OCI-LY7 (cell line): ENCODE data around the gene LRBA. TPM values are rescaled to one million over a fixed set of nuclear protein-coding genes. Genes with fewer than 3 reads are reported as not detected.

Experiments used
- BruUV-seq: library from RNA; stranded (reverse); fragments of 400-500 nt; replicated peaks from 2 replicates; lab custom pipeline; 2021; lab: Mats Ljungman, UMichigan
- CTCF ChIA-PET: fragments of 300-600 bp; sonication (Branson Sonifier 250); formaldehyde crosslinking; loops from one replicate; lab custom pipeline; 2022; ENCODE audit warnings: antibody characterized with exemption; ENCODE audit not compliant: unreplicated experiment; lab: Charles Lee
- POLR2A ChIA-PET: fragments of 300-600 bp; sonication (Branson Sonifier 250); formaldehyde crosslinking; loops from one replicate; lab custom pipeline; 2022; ENCODE audit warnings: antibody characterized with exemption; lab: Charles Lee
- DNase-seq: peaks from one replicate; pipeline ENCODE4 v3.0.0-alpha.2; 2015; ENCODE audit warnings: low spot score
- H2AFZ ChIP-seq: fragments of 200-600 bp; sonication (generic), shearing (Covaris generic); 2 replicates; pipeline ENCODE4 v1.6.1; 2014; ENCODE audit warnings: mild to moderate bottlenecking, antibody characterized with exemption, low read length, moderate library complexity
- H3K27ac ChIP-seq: fragments of 200-600 bp; sonication (generic); 2 replicates; pipeline ENCODE4 v1.5.1; 2014; ENCODE audit warnings: mixed run types, low read depth, mild to moderate bottlenecking, moderate library complexity, low read length, inconsistent platforms; ENCODE audit not compliant: poor library complexity, severe bottlenecking
- H3K36me3 ChIP-seq: fragments of 200-600 bp; sonication (generic); 2 replicates; pipeline ENCODE4 v1.6.1; 2014; ENCODE audit warnings: mild to moderate bottlenecking, antibody characterized with exemption, low read length, moderate library complexity, mixed read lengths; ENCODE audit not compliant: insufficient read depth
- H3K4me1 ChIP-seq: fragments of 200-600 bp; sonication (generic); 2 replicates; pipeline ENCODE4 v1.5.1; 2014; ENCODE audit warnings: mild to moderate bottlenecking, low read length; ENCODE audit not compliant: insufficient read depth, poor library complexity, severe bottlenecking
- H3K4me2 ChIP-seq: fragments of 200-600 bp; sonication (generic); 2 replicates; pipeline ENCODE4 v1.6.1; 2014; ENCODE audit warnings: mild to moderate bottlenecking, low read length
- H3K4me3 ChIP-seq: fragments of 200-600 bp; sonication (generic); 2 replicates; pipeline ENCODE4 v1.5.1; 2014; ENCODE audit warnings: mild to moderate bottlenecking, low read depth, low read length; ENCODE audit not compliant: poor library complexity, severe bottlenecking
- H3K79me2 ChIP-seq: fragments of 200-600 bp; sonication (generic); 2 replicates; pipeline ENCODE4 v1.6.1; 2016; ENCODE audit warnings: low read depth, mild to moderate bottlenecking, low read length, moderate library complexity, mixed read lengths; ENCODE audit not compliant: insufficient read depth
- H3K9me2 ChIP-seq: fragments of 200-600 bp; sonication (generic); 2 replicates; pipeline ENCODE4 v1.6.1; 2016; ENCODE audit warnings: mild to moderate bottlenecking, low read length, mixed read lengths; ENCODE audit not compliant: insufficient read depth
- H3K9me3 ChIP-seq: fragments of 200-600 bp; sonication (generic); 2 replicates; pipeline ENCODE4 v1.6.1; 2014; ENCODE audit warnings: mild to moderate bottlenecking, mixed run types, low read length, mixed read lengths
- H4K20me1 ChIP-seq: fragments of 200-600 bp; sonication (generic); 2 replicates; pipeline ENCODE4 v1.6.1; 2014; ENCODE audit warnings: mild to moderate bottlenecking, antibody characterized with exemption, low read length, moderate library complexity, mixed read lengths; ENCODE audit not compliant: insufficient read depth
- CTCF ChIP-seq: fragments of 200-600 bp; sonication (generic); conservative IDR thresholded peaks from 2 replicates; pipeline ENCODE4 v1.5.1; 2014; ENCODE audit warnings: mild to moderate bottlenecking, antibody characterized with exemption, low read length, moderate library complexity, mixed read lengths
- EZH2phosphoT487 ChIP-seq: fragments of 200-600 bp; sonication (generic); IDR thresholded peaks from 2 replicates; pipeline ENCODE4 v1.6.1; 2018; ENCODE audit warnings: low read depth, borderline replicate concordance, mild to moderate bottlenecking, mixed run types, antibody characterized with exemption, low read length, moderate library complexity, mixed read lengths
- intact Hi-C: fragments of 100-400 bp; cut with micrococcal nuclease; formaldehyde crosslinking; loops from one replicate; pipeline ENCODE4 v1.10.0; 2022; ENCODE audit not compliant: unreplicated experiment
- total RNA-seq, 2 experiments: library from RNA; depleted of rRNA in 1 of 2; stranded (reverse); fragments of >200 nt in 1 of 2; shearing (Covaris generic) in 1 of 2; gene quantifications; 2 replicates each; pipeline ENCODE4 v1.2.3, GENCODE V29; 2014 to 2022

The LRBA gene
- total RNA-seq, 2 experiments from 2014 or later: 60.4 to 66.7 TPM

- TF ChIP-seq EZH2phosphoT487 (no peak), CTCF (no peak)
- intact Hi-C loops: no loop called here
- ChIA-PET CTCF (no interaction called here), POLR2A (no interaction called here)
- BruUV-seq: no TSS peak
- Histone ChIP-seq H2AFZ (no peak overlapping the region), H3K4me2 (no peak overlapping the region), H3K9me2 (no peaks in the 10 kb centered on the region), H3K4me1 (peaks cover 1% of the 10 kb centered on the region), H3K4me3 (no peak overlapping the region), H3K9me3 (no peaks in the 10 kb centered on the region), H4K20me1 (no peaks in the 10 kb centered on the region), H3K27ac (no peak overlapping the region), H3K79me2 (no peaks in the 10 kb centered on the region), H3K36me3 (no peaks in the 10 kb centered on the region)
- no peak for DNase-seq
These were observed 6.7 kb upstream of the LRBA start for GRCh38 chr4:151021637-151022334.

GRCh38 chr4:151015459-151016347, 619 bp upstream of the LRBA start:
- peaks cover 41% of the 10 kb centered on the region for H3K79me2 ChIP-seq
- no peak for TF ChIP-seq EZH2phosphoT487
- no peak for TF ChIP-seq CTCF
- peak; percentile 90 for DNase-seq
- peak overlapping the region; percentile 88 for H3K27ac ChIP-seq
- H3K4me3 ChIP-seq: peak overlapping the region; percentile 95
- peaks cover 15% of the 10 kb centered on the region for H3K36me3 ChIP-seq
- peak overlapping the region; percentile 97 for H2AFZ ChIP-seq
- H3K9me3 ChIP-seq: no peaks in the 10 kb centered on the region
- H3K9me2 ChIP-seq: no peaks in the 10 kb centered on the region
- peak overlapping the region; percentile 96 for H3K4me2 ChIP-seq
- ChIA-PET CTCF (no interaction called here), POLR2A (interaction anchor here (0.6 to 1.0 kb wide), 2 partner anchors 55 to 149 kb away, joined by 3 read pairs; no protein-coding TSS in a partner anchor)
- intact Hi-C loops: loop anchor here (2.0 to 10.0 kb wide), 2 partner anchors 83 to 549 kb away; partner anchors contain the start of gene RPS3A
- H4K20me1 ChIP-seq: peaks cover 13% of the 10 kb centered on the region; the same call in 1 of the 2 replicates
- BruUV-seq: no TSS peak
- peaks cover 18% of the 10 kb centered on the region for H3K4me1 ChIP-seq
